GM12874 (cell line): ENCODE results near the gene CNTN1.

ENCODE experiments used
- CTCF ChIP-seq: IDR thresholded peaks from 2 replicates; pipeline ENCODE4 v1.5.1; 2011; ENCODE audit warnings: low read depth, mild to moderate bottlenecking, control low read depth, low read length, moderate library complexity; ENCODE audit not compliant: insufficient read depth

CNTN1 gene

GRCh38 chr12:41049033-41049432, 356.8 kb downstream of the CNTN1 start:
- TF ChIP-seq CTCF: no peak

GRCh38 chr12:41051954-41052353, 359.7 kb downstream of the CNTN1 start:
- TF ChIP-seq CTCF: no peak

DNA sequence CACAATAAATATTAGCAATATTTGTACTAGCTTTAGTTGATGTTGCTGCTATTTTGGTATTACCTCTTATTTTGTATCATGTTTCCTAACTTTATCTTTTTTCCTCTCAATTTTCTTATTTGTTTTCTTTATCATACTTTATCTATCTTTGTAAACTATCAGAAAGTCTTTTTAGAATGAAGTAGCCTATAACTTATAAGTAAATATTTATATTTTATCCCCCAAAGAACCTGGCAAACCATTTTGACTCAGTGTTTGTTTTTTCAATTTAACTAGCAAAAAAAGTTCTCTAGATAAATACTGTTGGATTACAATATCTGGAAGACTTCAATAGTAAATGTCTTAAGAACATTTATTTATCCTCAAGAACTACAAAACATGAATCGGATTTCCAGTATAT, 360.2 kb downstream of the CNTN1 start:
- TF ChIP-seq CTCF: no peak

DNA sequence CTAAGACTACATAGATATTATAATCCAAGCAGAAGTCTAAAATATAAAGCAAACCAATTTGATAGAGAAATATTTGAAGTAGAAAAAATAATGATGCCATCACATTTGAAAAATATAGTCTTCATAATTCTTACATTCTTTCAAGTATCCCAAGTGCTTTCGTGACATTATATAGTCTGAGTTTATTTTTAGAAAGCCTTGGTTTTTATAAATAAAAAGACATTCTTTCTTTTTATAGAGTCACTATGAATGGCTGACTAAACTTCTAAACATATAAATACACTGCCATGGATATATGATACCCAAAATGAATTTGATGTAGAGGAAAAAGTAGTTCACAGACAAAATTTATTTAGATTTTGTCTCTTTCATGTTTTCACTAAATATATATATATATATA, 360.8 kb downstream of the CNTN1 start:
- no peak for TF ChIP-seq CTCF

DNA sequence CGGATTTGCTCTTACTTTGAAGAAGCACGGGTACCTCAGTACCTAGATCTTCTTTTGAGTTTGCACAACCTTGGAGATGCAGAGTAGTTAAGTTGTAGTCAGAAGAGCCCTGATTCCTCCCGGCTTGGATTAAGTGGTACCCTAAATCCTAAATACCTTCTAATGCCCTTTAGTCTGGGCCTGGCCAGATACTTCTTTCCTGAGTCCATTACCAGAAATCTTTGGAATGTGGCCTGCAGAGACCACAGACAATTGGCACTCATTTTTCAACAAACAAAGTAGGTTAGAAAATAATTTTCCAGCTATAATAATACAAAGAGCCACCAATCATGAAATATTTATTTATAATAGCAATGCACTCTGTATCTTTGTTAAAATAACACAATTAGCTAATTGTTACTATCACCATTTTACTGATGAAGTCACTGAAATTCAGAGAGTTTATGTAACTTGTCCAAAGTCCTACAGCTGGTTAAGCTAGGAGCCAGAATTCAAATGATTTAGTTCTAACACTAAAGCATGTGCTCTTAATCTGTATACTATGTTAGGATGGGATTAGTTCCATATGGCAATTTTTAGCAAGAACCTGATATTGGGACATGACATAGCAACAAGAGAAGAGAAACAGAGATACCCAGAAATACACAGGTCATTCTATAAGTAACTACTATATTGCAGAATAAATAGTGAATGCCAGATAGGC, 363.8 kb downstream of the CNTN1 start:
- no peak for TF ChIP-seq CTCF

DNA sequence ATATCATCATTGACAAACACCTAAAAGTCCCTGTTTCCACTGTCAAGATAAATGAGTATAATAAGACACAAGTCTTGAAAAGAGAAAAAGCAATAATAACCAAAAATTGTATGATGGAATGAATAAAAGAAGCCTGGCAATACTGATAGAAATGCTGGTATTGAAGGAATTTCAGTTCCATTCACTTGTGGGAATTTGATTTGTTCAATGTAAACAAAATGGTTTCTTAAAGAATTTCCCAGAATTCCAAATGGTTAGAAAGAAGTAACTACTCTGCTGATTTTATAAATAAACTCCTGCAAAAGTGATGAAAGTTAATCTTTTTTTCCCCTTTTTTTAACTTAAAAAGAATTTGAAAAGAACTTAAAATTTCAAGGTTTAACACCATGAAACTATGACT, 366.0 kb downstream of the CNTN1 start:
- no peak for TF ChIP-seq CTCF

DNA sequence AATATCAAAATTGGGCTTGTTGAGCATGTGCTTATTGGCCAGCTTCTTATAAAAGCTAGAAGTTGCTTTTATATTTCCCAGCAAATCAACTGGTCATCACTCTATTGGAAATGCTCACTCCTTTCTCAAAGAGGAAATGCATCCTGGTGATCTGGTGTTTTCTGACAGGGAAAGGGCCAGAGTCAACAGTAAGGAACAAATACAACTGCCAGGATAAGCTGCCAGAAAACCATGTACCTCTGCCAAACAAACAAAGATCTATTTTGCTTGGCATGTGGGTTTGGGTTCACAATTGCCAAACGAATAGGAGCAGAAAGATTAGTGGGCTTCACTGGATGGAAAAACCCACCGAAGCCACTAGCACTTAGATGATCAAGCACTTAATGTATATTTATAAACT, 369.0 kb downstream of the CNTN1 start:
- no peak for TF ChIP-seq CTCF
